HG02852 (cell line): ENCODE data around the gene WIPF3.
A peak's percentile ranks its signal among the peaks of the same experiment; 100 is the strongest.
"Not testable (repeated sequence)": the region's sequence is repeated elsewhere in the genome, so short reads cannot be mapped to it uniquely, and the experiment has no call there.

ENCODE experiments used
- ATAC-seq: cut with Tn5 transposase; IDR thresholded peaks from one replicate; pipeline ENCODE4 v1.9.1; 2021; ENCODE audit warnings: mild to moderate bottlenecking, moderate library complexity; ENCODE audit not compliant: unreplicated experiment

WIPF3 gene

DNA sequence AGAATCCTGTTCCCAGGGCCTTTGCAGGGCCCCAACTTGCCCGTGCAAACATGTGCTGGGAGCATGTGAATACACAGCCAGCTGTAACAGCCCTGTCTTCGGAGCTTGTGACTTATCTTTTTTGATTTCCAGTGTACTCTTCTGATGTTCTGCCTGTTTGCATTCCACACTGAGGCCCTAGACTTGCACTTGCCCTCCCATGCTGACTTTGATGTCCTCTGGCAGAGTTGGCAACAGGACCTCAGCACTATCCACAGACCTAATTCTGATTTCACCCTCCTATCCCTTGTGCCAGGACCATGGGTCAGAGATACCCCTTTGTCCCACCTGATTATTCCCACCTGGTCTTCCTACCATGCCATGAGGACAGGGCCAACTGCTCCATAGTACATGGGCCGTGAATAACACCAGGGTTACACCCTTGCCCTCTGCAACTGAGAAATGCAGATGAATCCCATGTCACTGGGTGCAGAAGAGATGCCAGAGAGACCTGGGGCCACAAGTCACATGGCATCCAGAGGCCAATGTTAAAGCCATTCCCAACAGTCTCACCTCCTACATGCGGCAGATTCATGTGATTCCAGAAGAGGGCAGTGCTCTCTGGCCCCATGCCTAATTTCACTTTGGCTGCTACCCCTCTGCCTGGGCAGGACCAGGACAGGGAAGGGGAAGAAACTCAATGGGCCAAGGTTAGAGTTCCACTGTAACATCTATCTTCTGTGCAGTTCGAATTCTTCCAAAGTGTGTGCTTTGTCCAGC, 140.3 kb downstream of the WIPF3 start:
- no peak for ATAC-seq

DNA sequence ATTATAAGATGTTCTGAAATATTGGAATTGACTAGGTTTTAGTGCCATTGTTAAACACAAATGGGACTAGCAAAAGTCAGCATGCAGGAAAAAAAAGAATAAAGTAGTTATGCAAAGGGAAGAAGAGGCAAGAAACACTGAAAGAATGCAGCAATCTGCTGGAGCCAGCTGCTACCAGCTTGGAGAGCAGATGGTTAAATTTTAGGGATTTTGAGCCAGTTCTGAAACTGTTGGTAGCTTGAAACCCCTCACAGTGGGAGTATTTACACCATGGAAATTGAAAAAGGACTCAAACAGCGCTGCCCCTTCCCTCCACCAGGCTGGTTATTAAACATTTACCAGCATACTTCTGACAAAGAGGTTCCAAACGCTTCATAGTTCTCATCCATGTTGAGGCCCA, 142.3 kb downstream of the WIPF3 start:
- ATAC-seq, result no peak

DNA sequence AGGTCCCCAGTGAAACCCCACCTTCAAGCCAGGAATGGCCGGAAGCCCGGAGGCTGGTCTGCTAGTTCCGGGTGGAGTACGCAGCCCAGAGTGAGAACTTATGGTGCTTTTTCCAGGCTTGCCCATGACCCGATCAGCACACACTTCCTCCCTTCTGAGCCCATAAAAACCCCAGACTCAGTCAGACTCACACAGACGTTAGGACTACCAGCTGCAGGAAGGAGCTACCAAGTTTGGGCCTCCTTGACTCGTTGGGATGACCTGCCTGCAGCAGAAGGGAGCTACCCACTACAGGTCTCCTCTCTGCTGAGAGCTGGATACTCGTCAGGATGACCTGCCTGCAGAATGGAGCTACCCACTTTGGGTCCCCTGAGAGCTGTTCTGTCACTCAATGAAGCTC, 144.2 kb downstream of the WIPF3 start:
- ATAC-seq, result no peak

DNA sequence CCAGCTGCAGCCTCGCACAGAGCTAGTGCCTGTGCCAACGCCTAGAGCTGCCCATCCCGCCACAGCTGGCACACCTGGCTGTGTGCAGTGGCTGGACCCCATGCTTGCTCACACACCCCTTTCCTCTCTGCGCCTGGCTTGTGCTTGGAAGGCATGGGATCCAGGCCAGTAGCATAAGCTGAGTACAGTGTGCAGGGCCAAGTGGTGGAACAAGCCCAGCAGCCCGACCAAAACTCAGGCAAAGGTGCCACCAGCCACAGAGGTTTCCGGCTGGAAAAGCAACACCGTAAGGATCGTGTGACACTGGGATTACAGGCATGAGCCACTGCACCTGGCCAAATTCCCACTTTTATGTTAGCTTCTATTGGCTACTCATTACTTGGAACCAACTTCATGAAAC, 144.9 kb downstream of the WIPF3 start:
- ATAC-seq, result no peak

DNA sequence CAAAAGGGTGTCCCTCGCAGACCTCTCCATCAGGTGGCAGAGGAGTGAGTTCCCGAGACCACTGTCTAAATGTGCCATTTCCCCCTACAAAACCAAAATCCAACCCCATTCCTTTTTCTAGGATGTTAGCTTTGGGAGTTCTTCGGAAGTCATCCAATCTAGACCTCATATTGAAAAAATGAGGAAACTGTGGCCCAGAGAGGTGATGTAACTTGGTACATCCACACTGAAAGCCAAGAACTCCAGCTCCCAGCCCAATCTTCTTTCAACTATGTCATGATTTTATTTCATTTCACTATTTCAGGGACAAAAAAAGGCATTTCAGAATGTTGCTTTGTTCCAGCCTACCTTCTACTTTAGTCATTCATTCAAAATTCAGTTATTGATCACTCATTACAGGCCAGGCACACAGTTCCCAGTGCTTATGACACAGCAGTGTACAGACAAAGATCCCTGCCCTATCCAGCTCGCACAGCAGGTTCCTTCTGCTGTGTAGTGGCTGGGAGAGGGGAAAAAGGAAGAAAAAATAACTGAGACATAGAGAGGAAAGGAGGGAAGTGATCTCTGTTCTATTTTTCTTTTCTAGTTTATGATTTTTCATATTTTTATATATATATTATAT, 147.5 kb downstream of the WIPF3 start:
- ATAC-seq, result no peak

DNA sequence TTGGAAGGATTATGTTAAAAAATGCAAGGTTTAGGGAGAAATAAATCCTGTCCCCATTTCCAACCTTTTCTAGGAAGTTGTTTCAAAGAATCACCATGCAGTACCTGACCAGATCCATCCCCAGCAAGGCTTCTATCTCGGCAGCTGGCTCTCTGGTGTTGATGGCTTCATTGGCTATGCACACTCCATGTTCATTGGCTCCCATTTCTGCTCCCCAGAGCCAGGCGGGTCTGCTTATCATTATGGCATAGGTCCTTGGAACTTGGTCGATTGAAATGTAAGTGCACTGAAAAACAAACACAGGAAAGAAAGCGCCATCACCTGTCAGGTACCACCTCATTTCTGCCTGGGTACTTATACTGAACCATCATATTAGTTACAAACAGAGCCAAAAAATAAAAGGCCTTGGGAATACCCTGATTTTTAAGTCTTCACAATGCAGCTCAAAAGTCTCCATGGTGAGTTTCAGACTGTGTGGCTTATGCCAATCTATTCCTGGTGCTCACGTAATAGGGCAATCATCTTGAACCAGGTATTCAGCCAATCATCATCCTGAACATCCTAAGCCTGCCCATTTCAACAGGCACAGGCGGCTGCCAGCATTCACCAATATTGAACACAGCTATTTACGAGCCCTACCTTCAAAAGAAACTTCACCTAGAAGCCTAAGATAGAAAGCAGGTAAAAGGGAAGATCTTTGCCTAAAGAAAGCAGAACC, 148.9 kb downstream of the WIPF3 start:
- no peak for ATAC-seq

DNA sequence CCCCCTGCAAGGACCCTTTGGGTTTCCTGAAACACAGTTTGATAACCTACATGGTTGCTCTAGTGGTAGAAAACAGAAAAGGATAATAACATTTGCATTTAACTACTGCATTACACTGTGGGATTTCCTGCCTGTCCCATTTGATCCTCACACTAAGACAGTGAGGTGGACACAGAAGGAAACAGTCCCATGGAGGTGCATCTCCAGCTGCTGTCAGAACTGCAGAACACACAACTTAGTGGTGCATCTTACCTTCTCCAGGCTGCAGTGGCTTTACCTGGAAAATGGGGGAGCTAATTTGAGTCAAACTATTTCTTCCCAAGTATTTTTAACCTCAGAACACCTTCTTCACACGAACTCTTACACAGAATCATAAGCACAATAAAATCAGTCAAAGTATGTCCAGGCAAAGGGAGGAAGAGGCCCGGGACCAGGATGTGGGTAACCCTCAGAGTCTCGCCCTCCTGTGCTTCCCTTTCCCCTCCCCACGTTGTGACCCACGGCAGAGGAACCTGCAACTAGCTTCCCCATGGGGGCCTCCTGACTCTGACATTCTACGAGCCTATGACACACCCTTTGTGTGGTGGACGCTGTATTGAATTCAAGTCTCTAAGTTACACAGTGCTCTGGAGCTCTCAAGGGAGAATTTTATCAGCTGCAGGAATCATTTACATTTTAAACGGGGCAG, 149.6 kb downstream of the WIPF3 start:
- peak; percentile 74 for ATAC-seq

DNA sequence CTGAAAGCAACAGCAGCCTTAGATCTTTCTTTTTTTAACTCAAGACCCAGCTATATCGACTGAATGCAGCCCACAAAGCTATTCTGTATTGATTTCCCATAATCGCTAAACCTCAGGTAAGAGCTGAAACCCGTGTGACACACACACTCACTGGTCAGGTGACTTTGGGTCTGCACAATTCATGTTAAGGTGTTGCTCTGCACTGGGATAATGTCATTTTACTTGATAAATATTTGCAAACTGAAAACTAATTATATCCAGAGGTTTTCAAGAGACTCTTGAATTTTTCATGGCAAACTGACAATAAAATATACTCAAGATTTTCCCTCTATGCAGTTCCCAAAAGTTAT, 150.2 kb downstream of the WIPF3 start:
- peak; percentile 29 for ATAC-seq

DNA sequence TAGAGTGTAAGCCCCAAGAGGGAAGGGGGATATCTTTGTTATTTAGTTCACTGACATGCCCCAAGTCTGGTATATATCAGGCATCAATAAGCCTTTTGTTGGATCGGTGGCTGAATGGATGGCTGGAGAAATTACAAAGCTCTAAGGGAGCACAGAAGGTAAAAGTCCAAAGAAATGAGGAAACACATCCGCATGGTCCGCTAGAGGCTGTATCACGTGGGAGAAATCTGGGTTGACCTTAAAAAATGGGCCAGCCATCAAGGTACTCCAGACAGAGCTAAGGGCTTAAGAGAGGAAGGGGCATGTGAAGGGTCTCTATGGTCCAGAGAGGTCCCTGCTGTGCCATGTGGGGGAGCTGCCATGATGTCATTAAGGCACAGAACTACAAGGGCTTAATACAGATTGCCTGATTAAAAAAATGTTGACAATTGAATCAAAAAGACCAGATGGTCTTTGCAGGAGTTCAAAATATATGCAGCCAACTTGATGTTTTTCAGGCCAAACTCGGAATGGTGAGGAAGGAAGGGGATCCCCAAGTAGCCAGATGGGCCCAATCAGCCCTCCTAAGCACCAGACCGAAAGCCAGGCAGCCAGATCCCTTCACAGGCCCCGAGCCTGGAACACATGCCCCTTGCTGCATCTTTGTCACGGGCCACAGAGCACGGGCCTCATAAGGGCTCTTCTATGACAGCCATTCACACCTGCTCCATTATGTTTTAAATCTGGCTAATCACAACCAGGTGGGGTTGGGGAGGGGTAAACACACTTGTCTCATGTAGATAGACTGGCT, 151.4 kb downstream of the WIPF3 start:
- no peak for ATAC-seq

DNA sequence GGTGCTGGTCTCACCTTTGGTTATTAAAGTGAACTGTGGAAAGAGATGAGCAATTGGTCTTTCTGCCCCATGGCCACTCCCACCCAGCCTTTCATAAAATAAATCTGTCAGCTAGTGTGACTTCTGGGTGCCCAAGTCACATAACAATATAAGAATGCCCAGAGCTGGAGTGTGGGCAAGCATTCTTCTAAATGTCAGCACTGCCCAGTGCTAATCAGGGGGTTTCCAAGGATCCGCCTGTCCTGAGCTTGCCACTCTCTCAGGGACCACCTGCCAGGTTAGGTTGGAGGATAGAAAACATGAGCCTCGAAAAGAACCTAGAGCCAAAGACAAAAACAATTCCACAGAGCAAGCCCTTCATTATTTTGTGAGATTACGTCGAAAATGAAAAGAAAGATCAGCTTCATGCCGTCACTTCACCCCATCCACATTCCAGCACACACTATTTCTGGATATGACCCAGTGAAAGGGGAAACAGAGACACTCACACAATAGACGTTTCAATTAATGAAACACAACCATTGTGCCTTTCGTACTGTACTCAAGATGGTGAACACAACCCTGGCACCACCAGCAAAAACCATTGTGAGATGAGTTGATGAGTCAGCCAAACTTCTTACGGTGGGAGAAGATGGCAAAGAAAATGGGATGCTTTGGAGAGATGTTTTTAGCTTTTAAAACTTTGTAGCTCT, 152.5 kb downstream of the WIPF3 start:
- no peak for ATAC-seq

DNA sequence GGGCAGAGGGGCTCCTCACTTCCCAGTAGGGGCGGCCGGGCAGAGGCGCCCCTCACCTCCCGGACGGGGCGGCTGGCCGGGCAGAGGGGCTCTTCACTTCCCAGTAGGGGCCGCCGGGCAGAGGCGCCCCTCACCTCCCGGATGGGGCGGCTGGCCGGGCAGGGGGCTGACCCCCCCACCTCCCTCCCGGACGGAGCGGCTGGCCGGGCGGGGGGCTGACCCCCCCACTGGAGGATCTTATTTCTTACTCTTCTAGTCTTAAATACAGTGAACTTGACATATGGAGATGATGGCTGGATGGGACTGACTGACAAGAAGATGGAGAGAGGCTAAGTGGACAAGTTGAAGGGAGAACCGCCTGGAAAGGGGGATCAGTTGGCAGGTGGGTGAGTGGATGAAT, 155.3 kb downstream of the WIPF3 start:
- not testable (repeated sequence) for ATAC-seq

DNA sequence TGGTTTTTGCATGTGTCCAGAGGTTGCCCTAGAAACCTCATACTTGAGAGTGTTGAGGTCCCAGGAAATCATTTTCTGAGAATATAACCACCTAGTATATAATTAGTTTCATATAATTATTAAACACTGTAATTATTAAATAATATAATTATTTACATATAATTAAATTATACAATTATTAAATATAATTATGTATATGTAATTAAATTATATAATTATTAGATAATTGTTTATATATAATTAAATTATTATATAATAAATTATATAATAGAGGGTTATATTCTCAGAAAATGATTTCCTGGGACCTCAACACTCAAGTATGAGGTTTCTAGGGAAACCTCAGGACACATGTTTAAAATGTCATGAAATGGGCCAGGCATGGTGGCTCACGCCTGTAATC, 155.7 kb downstream of the WIPF3 start:
- no peak for ATAC-seq

DNA sequence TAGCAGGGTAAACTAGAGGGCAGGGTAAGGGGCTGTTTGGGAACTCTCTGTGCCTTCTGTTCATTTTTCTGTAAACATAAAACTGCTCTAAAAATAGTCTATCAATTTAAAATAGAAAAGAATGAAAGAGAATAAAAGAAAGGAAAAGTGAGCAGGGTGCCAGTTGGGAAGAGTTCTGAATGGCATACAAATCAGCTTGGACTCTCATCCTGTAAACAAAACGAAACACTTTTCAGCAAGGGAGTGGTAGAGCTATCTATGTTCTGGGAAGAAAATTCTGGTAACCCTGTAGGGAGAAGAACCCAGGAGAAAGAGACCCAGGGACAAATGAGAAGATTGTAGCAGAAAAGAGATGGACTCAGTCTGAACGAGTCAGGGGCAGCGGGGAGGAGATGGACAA, 158.7 kb downstream of the WIPF3 start:
- no peak for ATAC-seq
